ENCODE data around the gene GYG1.

Gene GYG1

DNA sequence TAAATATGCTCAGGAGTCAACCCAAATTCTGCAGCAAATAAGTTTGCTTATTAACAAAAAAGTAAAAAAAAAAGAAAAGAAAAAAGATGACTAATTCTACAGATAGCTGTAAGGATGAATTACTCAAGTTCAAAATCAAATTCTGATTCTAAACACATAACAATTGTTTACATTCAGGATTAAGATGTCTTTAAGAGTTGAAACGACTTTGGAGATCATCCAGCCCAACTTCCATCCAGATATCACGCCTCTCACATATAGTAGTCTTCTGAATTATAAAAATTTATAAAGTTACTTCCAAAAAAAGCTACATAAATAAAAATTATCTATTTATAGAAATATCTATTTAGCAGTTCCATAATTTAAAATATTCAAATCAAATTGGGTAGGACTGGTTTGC lies 39.8 kb downstream of the GYG1 start:
- TF ChIP-seq, protein P1, sequence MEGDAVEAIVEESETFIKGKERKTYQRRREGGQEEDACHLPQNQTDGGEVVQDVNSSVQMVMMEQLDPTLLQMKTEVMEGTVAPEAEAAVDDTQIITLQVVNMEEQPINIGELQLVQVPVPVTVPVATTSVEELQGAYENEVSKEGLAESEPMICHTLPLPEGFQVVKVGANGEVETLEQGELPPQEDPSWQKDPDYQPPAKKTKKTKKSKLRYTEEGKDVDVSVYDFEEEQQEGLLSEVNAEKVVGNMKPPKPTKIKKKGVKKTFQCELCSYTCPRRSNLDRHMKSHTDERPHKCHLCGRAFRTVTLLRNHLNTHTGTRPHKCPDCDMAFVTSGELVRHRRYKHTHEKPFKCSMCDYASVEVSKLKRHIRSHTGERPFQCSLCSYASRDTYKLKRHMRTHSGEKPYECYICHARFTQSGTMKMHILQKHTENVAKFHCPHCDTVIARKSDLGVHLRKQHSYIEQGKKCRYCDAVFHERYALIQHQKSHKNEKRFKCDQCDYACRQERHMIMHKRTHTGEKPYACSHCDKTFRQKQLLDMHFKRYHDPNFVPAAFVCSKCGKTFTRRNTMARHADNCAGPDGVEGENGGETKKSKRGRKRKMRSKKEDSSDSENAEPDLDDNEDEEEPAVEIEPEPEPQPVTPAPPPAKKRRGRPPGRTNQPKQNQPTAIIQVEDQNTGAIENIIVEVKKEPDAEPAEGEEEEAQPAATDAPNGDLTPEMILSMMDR (IDR thresholded peaks at IDR 0.05; ENCODE audit: low read depth, low read length) = no peak
- H3K4me3 ChIP-seq (ENCODE audit: low read depth, low read length) = no peak overlapping the region

- H3K4me3 ChIP-seq (ENCODE audit: low read depth, low read length) = no peak overlapping the region
- TF ChIP-seq, protein P1 (IDR thresholded peaks at IDR 0.05; ENCODE audit: low read depth, low read length) = no peak
Measured at GRCh38 chr3:149037684-149038083, 46.3 kb downstream of the GYG1 start.

GRCh38 chr3:149038322-149038721 lies 47.0 kb downstream of the GYG1 start:
- H3K4me3 ChIP-seq (ENCODE audit: low read depth, low read length) = no peak overlapping the region
- TF ChIP-seq, protein P1 (IDR thresholded peaks at IDR 0.05; ENCODE audit: low read depth, low read length) = no peak

- TF ChIP-seq, protein P1 (IDR thresholded peaks at IDR 0.05; ENCODE audit: low read depth, low read length) = no peak
- H3K4me3 ChIP-seq (ENCODE audit: low read depth, low read length) = no peak overlapping the region
Measured at GRCh38 chr3:149042789-149043386, 51.5 kb downstream of the GYG1 start.

- H3K4me3 ChIP-seq (ENCODE audit: low read depth, low read length) = no peak overlapping the region
- TF ChIP-seq, protein P1 (IDR thresholded peaks at IDR 0.05; ENCODE audit: low read depth, low read length) = no peak
Measured at GRCh38 chr3:149044339-149045083, 53.2 kb downstream of the GYG1 start.

DNA sequence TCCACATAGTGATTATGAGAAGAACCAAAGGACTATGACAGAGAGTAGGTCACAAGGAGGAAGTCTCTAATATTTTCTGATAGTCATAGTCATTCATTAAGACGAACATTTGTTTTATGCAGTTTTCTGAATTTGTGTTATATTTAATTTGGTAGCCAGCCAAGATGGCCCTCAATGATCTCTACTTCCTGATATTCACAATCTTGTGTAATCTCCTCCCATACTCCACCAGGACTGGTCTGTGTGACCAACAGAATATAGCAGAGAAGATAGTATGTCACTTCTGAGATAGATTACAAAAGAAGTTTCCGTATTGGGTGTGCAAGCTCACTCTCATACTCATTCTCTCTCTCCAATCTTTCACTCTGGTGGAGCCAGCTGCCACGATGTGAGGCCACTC lies 64.2 kb downstream of the GYG1 start:
- TF ChIP-seq, protein P1 (IDR thresholded peaks at IDR 0.05; ENCODE audit: low read depth, low read length) = no peak
- H3K4me3 ChIP-seq (ENCODE audit: low read depth, low read length) = no peak overlapping the region

DNA sequence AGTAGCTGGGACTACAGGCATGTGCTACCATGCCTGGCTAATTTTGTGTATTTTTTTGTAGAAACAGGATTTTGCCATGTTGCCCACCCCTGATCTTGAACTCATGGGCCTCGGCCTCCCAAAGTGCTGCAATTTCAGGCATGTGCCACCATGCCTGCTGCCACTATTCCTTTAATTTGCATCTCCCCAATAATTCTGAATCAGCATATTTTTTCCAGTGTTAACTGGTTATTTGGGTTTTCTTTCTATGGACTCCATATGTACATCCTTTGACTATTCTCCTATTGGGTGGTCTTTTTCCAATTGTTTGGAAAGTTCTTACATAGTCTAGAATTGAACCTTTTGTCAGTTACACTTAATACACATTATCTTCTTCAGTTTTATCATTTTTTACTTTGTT lies 66.9 kb downstream of the GYG1 start:
- TF ChIP-seq, protein P1 (IDR thresholded peaks at IDR 0.05; ENCODE audit: low read depth, low read length) = no peak

More for the DNA sequence above, 66.9 kb downstream of the GYG1 start:
- H3K4me3 ChIP-seq (ENCODE audit: low read depth, low read length) = no peak overlapping the region

Data from WI38 (cell line).